NCI-H1048 (cell line): ENCODE measurements around the gene GPATCH2L.

Experiments used
- DNase-seq: peaks from one replicate; lab custom pipeline; 2025; lab: John Stamatoyannopoulos, UW

Gene GPATCH2L

DNA sequence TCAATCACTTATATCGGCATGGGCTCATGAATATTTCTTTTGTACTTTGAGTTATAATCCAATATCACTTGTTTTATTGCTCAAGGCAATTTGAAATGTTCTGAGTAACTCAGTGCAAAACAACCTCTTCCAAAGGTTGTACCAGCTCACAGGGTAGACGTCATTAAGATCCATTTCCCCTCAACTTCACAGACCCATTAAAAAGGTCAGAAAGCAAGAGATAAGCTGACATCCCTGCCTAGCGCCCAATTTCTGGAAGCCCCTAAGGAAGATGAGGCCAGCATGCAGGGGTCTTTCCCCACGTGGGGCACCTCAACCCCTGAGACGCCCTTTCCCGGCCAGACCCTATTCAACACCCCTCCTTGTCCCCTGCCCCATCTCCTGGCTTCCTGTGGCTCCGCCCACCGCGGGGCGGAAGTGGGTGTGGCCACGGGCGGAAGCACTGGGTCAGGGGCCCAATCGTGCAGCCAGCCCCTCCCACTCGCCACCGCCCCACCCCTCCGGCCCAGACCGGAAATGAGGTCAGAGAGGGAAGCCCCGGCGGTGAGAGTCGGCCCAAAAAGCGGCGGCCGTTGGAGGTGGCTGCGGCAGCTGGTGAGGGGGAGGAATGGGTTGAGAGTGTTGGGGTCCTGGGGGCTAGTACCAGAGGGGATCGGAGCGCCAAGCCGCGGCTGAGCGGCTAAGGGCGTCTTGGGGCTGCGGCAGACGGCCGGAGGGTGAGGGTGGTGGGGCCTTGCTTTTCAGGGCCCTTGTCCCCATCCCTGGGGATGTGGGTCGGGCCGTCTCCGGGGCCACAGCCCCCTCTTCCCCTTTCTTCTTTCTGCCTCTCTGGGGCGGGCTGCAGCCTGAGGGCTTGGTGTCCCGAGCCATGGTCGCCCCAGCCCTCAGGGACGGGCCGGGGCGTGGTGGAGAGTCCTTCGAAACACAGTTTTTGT is at the start of gene GPATCH2L:
Gene GPATCH2L, plus strand, starts transcription at position 525 of the 935 bp plus-strand sequence. CDS start 2,442 bp downstream, outside the sequence.
- peak; percentile 64 for DNase-seq

DNA sequence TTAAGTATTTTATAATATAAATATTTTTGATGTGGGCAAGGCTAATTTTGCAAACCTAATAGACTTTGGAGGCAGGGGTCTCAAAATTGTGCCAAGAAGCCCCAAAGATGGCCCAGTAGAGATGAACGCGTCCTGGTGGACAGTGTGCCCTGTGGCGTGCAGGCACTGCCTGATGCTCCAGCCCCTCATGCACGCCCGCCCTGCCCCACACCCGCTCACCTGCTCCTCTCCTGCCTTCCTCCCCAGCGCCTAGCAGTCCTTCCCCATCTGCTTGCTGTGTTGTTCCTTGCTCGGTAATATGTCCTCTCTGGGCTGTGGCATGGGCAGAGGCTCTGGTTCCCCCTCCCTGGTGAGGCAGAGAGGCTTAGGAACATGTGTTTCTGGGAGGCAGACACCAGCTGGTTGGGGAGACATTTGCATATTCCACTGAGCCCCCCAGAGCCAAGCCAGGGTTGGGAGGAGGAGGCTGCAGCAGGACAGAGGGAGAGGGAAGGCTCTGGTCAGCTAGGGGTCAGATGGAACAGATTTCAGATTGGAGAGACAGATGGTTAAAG is 46.8 kb upstream of the GPATCH2L start:
- no peak for DNase-seq

DNA sequence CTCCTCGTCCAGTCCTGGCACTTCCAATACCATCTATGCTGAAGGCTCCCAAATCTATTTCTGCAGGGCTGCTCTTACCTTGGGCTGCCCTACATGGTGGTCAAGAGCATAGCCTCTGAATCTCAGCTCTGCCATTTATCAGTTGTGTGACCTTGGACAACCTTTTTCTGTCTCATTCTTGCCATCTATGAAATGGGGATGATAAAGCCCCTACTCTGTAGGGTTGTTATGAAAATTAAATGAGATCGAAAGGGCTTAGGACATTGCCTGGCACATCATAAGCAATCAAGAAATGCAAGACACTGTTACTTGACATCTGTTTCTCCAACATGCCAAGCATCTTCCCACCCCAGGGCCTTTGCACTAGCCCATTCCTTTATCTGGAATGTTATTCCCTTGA is 45.5 kb upstream of the GPATCH2L start:
- DNase-seq: no peak

DNA sequence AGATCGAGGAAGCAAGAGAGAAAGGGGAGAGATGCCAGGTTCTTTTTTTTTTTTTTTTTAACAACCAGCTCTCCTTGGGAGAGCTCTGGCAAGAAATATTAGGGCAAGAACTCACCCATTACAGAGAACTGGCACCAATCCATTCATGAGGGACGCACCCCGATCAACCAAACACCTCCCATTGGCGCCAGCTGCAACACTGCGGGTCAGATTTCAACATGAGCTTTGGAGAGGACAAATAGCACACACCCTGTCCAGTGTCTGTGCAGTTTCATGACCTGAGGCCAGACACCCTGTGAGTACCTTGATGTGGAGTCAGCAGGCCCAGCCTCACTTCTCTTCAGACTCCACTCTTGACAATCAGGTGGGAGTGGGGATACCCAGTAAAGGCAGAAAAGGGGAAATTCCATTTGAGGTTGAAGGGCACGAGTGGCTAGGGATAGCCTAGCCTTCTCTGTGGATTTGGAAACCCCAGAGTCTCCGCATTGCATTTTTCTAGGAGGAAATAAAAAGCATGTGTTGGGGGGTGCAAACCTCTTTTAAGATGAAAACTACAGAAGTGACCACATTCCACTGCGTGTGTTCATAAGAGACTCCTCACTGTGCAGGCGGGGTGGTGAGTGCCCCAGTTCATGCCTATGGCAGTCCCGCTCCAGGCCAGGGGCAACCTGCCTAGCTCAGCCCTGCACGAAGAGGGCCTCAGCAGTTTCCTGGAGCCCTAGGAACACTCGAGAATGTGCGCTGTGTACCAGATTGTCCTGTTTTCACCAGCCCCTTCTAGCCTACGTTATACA is 42.4 kb upstream of the GPATCH2L start:
- no peak for DNase-seq

DNA sequence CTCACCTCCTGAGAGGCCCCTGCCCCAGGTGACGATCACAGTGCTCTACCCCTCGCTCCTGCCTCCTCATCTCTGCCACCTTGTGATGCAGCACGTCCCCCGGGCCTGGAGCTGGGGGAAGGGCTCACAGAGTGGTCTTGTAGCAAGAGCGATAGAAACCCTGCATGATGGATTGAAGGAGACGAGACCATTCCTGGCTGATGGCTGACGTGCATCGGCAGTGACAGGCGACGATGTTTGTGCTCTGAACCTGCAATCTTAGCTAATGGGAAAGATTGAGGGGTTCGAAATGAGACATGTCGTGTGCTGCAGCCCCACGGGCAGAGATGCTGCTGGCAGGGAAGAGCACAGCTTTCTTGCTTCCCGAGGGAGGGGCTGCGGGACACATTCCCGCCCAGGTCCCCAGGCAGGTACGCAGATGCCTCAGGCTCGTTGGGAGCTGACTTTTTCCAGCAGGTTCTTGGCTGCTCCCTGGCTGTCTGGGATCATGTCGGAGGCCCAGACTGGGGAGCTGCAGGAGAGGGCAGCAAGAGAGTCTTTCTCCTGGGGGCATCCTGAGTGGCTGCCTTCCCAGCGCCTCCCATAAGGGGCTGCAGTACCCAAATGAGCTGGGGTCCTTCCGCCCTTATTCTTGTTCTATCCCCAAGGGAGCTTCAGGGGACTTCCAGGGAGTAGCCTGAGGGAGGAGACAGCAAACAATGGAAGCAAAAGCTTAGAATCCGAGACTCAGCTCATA is 38.7 kb upstream of the GPATCH2L start:
- no peak for DNase-seq

DNA sequence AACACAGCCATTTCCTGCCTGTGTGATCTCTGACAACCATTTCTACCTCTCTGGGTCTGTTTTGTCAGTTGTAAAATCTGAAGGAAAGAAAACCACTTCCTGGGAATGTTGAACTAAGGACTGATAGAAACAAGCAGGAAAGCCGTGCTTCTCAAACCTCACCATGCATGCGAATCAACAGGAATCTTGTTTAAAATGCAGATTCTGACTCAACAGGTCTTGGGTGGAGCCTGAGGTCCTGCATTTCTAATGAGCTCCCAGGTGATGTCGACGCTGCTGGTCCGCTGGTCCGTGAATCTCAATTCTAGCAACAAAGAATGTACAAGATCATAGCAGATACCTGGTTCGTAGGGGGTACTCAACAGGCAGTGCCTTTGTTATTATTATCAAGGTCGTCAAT is 38.0 kb upstream of the GPATCH2L start:
- no peak for DNase-seq

DNA sequence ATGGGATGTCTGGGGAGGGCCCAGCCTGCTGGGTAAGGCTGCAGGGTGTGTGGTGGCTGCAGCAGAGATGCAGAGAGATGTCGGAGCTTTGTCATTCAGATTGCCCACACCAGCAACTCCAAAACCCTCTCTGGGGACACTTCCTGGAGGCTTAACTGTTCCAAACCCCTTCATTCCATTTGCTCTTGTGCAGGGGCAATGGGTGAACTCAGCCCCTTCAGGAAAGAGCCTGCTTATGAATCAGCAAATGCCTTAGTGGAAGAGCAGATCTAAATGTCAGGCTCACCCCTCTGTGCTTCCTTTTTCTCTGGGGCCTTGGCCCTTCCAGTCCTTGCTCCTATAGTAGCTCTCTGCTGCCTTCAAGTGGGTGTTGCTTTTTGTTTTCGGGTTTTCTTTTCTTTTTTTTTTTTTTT is 36.7 kb upstream of the GPATCH2L start:
- no peak for DNase-seq

DNA sequence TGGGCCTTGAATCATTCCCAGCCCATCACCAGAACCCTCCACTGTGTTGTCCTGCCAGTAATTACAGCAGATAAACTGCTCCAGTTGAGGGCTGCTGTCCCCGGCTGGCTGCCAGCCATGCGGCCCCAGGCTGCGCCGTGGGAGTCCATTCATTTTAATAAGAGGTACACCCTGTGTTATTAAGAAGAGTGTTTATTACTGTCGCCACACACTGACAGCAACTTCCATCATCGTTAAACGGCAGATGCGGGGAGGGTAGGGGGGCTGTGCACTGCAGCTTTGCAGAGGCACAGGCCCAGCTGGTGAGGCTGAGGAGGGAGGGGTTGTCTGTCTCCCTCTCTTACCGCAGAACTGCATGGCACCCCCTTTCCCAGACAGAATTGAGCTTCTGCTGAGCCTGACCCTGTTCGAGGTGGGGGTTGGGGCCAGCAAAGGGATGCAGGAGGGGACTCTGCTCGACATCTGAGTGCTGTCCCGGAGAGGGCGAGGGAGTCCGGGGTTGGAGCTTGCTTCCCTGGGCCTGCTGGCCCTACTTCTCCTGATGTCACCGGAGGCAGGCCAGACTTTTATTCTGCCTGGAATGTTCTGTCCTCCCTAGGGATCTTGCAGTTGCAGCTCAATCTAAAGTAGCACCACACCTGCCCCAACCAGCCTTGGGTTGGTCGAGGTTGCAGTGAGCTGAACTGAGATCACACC is 33.8 kb upstream of the GPATCH2L start:
- no peak for DNase-seq

DNA sequence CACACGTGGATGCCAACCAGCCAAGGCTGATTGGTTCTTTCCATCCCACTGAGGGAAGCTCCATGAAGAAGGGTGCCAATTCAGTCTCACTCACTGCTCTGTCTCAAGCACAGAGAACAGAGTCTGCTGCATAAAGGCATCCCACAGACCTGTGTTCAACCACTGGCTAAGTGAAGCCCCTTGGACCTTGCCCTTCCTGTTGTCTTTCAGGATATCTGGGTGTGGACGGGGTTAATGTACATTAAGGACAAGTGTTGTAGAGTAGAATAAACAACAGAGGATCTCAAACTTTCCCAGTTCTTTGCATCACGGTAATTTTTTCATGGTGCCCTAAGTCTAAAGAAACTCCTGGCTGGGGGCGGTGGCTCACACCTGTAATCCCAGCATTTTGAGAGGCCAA is 33.1 kb upstream of the GPATCH2L start:
- DNase-seq: no peak

DNA sequence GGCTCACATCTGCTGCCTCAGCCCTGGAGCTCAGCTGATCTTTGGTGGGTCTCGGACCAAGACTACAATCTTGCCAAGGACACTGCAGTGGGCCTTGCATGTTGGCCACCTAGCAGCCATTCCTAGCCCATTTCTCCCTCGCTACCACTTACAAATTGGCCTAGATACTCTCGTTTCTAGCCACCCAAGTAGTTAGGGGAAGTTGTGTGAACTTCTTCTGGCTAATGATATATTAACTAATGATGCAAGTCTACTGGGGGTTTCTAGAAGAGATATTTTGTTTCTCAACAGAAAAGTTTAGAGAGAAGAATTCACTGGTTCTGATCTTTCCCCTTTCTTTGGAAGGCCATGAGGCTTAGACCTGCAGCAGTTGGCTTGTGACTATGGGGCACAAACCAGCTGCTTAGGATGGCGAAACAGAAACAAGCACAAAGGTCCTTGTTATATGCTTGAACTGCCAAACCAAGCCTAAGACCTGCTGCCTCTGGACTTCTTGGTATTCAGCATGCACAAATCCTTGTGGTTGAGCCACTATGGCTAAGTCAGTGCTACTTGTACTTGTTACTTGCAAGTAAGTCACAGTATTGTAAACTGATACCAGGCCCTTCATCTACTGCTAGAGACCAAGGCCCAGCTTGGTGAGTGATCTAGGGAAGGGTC is 30.5 kb upstream of the GPATCH2L start:
- no peak for DNase-seq

DNA sequence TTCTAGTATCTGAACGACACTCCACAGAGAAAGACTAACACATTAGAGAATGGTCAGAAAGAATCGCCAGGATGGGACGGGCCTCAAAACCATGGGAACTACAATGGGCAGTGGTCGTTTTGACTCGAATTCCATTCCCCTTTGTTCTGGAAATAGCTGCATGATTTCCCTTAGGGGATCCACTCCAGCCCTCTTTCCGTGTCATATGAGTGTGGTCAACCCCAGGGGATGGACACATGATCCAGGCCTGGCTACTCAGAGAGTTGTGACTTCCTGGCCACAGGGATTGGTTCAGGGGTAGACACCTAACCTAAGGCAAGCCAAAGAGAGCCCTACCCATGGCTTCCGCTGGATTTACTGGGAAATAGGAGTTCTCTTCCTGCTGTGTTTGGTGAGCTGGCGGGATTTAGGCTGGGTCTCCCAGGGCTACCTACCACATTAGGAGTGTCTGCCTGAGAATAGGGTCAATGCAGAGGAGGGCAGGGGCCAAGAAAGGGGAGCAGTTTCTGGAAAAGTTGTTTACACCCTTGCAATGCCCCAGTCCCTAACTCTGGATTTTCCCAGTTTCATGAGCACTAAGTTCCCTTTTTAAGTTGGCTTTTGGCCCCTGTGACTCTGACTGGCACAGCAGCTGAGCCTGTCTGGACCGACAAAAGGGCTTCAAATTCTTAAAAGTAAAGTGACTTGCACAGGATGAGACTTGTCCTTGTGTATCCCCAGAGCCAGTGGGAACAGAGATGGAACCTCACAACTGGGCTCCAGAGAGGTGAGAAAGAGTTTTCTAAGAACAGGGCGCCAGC is 28.1 kb upstream of the GPATCH2L start:
- DNase-seq: no peak

DNA sequence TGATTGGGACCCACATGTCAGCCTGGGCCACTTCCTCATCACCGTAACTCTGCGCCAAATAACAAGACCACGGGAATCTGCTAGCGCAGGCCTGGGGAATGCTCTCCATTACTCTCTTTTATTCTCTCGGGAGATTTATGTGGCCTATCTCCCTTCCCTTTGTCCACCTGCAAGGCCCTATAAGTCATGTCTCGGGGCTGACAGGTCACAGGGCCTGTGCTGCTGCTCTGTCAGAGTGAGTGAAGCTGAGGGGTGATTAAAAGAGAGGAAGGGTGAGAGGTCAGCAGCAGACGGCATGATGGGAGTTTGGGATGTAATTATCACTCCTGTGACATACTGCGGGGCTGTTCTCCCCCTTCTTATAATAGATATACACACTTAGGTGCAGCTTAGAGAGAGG is 26.2 kb upstream of the GPATCH2L start:
- no peak for DNase-seq

DNA sequence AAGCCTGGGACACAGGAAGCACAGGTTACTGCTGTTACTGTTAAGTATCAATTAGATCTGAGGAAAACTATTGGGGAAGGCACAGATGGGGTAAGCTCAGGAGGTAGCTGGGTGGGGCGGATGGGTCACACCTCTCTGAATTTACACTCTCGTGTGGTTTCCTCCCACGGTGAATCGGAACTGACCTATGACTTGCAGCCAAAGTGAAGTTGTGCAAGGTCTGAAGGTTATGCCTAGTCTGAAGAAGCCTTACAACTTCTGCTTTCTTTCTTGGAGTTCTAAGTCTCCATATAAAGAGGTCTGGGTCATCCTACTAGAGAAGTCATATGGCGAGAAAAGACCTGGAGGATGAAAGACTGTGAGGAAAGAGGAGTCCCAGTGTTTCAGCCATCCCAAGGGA is 25.6 kb upstream of the GPATCH2L start:
- DNase-seq: no peak

DNA sequence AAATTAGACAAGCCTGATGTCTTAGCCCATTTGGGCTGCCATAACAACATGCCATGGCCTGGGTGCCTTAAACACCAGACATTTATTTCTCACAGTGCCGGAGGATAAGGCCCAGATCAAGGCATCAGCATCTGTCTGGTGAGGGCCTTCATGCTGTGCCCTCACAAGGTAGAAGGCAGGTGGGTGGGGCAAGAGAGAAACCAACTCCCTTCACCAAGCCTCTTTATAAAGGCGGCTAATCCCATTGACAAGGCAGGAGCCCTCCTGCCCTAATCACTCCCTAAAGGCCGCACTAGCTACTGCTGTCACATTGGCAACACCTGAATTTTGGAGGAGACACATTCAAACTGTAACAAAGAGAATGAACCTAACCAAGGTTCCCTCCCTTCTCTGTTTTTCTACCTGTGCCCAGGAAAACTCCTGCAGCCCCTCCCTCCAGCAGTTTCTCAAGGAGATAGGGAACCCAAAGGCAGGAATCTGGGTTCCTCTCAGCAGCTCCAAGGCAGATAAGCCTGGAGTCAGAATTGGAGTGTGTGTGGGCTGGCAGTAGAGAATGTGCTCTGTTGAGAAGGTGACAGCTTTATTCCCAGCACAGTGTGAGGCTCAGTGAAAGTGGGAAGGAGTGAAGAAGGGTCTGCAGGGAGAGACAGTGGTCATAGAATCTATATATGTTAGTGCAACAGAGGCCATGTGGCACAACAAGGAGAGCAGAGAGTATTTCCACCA is 21.7 kb upstream of the GPATCH2L start:
- no peak for DNase-seq

DNA sequence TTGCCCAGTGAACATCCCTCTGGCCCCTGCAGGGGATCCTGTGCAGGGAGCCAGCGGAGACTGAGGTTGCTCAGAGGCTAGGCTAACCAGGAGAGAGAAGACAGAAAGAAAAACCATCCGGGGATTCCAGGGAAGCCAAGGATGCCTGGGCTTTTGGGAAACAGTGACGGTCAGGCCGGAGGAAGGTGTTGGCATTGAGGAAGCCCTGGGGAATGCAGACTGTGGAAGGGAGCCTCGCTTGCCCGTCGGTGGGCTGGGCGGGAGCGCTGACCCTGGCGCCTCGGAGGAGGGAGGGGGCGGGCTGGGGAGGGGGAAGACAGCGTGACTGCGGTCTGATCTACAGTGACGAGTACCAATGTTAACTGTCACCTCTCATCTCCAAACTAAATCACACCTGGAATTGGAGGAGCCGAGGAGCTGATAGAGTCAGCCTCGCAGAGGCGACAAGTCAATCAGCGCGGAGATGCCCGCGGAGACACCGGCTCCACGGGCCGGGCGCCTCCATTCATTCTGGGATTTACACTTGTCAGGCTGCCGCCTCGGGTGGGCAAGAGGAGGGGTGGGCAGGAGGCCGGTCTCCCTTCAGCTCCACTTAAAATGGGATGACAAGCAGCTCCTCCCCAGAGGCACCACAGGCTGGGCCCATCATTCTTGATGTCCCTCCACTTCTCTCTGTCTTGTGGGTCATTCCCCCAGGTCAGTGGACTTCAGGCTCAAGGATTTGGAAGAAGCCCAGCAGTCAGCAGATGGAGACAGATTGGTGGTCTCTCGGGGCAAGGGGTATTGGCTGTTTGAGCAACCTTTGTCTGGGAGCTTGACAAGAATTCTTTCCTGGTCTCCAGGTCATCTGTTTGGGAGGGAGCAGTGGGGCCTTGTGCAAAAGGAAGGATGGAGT is 20.4 kb upstream of the GPATCH2L start:
- no peak for DNase-seq

DNA sequence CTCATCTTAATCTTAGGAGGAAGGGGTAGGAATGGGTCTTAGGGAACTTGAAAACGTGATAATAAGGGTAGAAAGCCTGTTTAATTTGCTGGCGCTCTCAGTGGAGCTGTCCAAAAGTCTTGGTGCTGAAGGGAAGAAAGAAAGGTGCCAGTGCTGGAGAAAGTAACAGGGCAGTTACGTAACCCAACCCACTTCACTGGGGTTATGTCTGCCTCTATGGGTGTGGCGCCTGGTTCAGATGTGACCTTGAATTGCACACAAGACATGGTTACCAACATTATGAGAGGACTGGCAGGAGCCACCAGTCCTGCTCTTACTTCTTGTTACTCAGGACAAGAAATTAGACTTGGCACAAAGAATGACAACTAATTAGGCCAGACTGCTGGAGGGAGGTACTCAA is 18.6 kb upstream of the GPATCH2L start:
- DNase-seq: no peak

DNA sequence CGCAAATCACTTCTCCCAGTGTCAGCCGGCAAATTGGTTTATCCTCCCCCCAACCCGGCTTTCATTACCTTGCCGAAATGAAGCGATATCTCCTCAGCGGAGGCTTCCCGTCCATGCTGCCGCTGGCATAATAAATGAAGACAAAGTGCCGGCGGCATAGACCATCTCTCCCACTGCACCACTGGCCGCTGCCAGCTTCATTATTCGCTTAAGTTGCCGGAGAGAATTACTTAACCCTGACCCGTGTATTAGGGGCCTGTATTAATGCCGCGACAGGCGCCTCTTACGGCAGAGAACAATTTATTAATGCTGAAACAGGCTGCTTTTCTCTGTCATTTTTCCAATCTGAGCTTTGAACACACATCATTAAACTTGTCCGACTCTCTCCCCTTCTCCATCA is 17.5 kb upstream of the GPATCH2L start:
- no peak for DNase-seq

DNA sequence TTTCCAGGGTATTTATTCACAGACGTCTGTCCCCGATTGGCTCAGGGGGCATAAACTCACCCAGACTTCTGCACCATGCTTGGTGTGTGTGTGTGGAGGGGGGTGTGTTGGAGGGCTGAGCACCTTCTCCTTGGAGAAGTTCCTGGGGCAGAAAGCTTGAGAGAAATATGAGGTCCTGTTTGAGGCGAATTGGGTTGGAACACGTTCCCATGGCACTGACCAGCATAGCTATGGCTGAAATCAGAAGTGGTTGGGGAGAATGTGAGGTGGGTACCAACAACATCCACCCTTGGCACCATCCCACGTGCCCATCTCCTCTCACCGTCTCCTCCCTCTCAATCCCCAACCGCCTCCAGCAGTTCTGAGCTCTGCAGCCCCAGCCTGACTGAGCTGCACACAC is 16.0 kb upstream of the GPATCH2L start:
- no peak for DNase-seq
